Hepatic stellate cell (primary cell): ENCODE measurements around the gene STK32B.
A peak's percentile ranks its signal among the peaks of the same experiment; 100 is the strongest.
"Not testable (repeated sequence)": the region's sequence is repeated elsewhere in the genome, so short reads cannot be mapped to it uniquely, and the experiment has no call there.

Source experiments
- DNase-seq: peaks from one replicate; pipeline ENCODE4 v3.0.0; 2011; ENCODE audit warnings: low spot score

Gene STK32B

DNA sequence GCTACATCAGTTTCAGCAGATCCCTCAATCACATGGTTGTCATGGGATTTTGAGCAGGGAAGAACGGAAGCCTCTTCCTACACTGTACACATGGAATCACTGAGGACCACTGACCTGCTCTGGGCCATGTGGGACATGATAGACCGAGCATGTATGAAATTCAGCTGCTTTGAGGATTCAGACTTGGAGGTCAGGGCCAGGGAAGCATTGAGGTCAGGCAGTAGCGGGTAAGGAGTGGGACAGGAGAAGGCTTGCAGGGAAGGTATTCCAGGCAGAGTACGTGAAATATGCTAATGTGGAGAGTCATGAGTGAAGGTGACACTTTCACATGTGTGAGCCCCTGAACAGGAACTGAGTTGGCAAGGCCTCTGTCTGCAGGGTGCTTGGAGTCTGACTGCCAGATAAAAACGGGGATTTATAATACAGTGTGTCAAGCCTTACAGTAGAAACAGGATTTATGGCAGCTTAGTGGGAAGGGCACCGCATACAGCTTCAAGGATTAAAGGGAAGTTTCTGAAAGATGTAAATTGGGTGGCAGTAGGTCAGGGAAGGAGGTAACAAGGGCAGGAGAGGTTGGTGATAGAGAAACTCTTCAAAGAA lies 111.7 kb downstream of the STK32B start:
- DNase-seq: no peak

DNA sequence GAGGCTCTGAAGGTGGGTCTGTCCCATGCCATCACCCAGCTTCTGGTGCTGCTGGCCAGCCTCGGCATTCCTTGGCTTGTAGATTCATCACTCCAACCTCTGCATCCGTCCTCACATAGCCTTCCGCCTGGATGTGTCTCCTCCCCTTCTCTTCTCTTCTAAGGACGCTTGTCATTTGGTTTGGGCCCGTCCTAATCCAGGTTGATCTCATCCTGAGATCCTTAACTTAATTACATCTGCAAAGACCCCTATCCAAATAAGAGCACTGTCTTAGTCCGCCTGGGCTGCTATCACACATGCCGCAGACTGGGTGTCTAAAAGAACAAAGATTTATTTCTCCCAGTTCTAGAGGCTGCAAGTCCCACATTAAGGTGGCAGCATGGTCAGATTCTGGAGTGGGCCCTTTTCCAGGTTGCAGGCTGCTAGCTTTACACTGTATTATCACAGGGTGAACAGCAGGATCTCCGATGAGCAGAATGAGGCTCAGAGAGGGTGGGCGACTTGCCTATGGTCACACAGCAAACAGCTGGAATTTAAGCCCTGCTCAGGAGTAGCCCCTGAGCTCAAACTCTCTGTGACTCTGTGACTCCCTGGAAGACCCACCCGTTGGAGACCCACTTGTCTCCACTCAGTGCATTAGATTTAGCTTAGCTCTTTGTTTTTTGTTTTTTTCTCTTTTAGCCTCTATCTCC lies 113.1 kb downstream of the STK32B start:
- DNase-seq: no peak

DNA sequence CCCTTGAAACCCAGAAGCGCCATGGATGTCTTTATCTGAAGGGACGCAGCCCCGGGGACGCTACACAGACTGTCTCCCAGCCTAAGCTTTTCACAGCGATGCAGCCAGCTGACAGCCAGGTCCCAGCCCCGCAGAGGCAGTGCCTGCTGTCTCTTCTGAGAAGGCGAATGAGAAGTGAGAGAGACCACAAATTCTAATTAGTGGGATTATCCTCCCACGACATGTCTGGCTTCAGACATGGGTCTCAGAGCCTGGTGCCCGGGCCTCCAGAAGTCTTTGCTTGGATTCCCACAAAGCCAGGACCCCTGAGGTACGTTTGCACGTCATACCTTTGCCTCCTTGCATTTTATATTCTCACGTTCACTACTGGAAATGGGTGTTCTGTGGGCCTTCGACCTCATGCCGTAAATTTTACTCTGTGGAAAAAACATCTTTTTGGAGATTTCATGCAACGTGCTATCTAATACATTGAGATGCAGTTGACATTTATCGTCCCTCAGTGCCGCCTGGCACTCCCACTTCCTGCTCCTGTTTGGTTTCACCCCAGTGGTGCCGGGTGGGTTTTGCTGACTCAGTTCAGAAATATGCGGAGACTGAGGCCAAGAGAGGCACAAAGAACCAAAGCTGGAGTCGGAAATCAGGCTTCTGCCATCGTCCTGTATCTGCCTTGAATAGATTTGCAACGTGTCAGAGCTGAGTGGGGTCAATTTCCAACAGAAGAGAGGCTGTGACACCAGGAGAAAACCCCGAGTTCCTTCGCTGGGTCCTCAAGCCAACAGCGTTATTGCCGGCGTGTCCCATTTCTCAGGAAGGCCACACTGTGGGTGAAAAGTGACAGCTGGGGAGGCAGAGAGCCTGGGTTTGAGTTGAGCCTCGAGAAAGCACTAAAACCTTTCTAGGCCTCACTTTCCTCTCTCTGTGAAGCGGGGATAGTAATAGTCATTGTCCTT lies 114.4 kb downstream of the STK32B start:
- DNase-seq: peak; percentile 21

DNA sequence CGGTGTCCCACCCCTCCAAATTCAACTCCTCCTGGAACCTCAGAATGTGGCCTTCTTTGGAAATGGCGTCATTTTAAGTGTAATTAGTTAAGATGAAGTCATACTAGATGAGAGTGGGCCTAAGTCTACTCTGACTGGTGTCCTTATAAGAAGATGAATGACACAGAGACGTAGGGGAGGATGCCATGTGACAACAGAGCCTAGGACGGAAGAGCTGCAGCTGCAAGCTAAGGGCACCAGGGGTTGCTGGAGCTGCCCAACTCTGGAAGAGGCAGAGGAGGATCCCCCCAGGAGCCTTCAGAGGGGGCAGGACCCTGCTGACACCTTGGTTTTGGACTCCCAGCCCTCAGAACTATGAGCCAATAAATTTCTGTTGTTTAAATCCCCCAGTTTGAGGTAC lies 115.1 kb downstream of the STK32B start:
- DNase-seq: no peak

DNA sequence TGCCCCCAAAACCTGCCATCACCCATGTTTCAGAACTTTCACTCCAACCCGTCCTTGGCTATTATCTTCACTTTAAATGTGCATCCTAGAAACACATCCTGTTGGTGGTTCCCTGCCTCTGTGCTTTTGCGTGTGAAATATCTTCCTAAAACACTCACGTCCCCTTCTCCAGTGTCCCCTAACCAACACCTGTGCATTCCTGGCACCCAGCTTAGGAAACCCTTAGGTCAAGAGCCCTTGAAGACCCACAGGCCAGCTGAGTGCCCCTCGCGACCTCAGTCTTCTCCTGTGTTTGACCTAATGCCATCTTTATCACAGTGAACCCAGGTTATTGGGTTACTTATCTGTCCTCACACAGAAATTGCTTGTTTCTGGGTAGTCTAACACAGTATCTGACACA lies 117.6 kb downstream of the STK32B start:
- no peak for DNase-seq

DNA sequence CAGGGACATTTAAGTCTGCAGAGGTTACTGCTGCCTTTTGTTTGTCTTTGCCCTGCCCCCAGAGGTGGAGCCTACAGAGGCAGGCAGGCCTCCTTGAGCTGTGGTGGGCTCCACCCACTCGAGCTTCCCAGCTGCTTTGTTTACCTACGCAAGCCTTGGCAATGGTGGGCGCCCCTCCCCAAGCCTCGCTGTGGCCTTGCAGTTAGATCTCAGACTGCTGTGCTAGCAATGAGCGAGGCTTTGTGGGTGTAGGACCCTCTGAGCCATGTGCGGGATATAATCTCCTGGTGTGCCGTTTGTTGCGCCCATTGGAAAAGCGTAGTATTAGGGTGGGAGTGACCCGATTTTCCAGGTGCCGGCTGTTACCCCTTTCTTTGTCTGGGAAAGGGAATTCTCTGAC lies 124.6 kb downstream of the STK32B start:
- not testable (repeated sequence) for DNase-seq

DNA sequence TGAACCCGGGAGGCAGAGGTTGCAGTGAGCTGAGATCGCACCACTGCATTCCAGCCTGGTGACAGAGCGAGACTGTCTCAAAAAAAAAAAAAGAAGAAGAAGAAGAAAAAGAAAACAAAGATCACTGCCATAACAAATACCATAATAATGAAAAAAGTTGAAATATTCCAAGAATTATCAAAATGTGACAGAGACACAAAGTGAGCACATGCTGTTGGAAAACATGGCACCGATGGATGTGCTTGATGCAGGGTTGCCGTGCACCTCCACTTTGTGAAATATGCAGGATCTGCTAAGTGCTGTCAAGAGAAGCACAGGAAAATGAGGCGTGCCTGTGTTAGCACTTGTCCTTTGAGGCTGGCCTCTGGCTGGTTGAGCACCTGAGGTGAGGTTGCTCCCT lies 133.3 kb downstream of the STK32B start:
- no peak for DNase-seq

DNA sequence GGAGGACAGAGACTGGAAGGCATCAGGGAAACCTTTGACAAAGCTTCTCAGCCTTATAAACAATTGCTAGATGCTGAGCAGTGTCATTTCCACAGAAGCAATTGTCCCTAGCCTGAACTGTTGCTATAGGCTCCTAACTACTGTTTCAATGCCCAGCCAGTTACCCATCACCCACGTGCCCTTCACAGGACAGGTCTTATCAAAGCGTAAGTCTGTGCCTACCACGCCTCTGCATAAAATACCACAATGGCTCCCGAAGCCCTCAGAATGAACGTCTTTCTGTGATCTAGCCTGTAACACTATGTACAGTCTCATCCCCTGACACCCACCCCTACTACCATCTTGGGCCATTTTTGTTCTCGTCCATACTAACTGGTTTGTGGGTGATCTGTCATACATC lies 134.3 kb downstream of the STK32B start:
- DNase-seq: no peak

DNA sequence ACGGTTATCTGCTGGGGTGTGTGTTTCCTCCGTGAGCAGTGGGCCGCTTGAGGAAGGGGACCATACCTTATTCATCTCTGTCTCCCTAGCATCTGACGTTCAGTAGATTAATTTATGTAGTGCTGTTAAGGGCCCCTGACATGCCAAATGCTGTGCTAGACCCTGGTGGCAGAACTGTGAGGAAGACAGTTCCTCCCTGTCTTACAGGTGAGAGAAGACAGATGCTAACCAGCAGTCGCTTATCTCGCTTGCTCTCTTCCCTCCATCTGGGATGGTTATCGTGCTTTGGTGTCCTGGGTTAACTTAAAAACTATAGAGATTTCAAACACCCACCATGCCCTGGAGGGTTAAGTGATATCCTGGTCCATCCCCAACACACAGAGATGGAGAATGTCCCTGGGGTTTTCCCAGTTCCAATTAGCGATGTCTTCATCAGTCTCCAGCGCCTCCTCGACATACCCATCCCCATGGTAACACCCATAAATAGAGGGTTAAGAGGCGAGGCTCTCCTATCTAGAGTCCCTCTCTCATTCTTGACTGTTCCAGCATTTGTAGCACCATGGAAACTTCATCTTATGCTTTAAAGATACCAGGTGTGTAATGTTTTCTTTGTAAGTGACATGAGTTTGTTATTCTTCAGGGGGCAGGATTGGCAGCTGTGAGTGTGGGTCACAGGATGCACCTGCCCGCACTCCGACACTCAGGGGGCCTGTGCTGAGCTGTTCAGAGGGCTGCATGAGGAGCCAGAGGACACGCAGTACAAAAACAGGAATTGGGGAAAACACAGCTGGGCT lies 135.2 kb downstream of the STK32B start:
- DNase-seq: no peak

DNA sequence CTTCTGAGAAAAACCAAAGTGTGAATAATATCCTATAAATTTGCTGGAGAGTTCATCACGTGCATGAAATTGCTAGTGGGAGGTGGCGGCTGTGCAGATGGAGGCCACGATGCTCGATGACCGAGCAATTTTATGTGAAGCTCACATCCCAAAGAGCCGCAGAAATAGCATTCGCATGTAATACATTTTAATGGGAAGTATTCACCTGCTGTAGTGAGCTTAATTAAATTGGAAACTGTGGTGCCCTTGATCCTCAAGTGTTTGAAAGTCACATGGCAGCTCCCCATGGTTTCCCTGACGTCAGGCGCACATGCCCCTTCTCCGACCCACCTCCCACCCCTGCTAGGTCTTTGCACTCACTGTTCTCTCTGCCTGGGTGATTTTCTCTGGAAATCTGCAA lies 136.8 kb downstream of the STK32B start:
- no peak for DNase-seq

DNA sequence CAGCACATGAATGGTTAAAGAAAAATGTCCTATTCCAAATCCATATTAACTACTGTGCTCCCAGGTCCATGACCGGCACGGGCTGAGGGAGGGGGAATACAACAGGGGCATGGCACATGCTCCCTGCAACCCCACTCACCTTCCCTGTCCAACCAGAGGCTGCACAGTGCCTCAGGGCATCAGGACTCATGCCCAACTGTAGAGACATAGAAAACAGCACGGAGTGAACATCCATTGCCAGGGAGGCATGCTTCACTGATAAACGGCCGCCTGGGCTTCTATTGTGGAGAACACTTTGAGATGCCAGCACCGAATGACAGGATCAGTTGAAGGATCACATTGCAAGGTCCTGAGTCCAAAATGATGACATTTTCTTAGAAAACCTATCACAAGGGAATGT lies 140.6 kb downstream of the STK32B start:
- DNase-seq: no peak

DNA sequence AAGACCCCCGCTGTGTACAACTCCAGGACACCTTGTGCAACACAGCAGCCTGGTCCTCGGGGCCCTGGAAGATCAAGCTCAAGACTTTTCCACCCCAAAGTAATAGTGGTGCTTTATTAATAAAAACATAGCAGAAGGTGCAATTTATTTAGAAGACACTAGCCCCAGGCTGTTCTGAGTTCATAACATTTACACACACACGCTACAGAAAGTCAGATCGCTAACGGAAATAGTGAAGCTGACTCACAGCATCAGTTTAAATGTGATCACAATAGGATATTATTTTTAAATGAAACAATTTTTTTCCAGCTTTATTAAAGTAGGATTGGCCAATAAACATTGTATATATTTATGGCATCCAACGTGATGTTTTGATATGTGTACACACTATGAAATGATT lies 141.0 kb downstream of the STK32B start:
- no peak for DNase-seq

DNA sequence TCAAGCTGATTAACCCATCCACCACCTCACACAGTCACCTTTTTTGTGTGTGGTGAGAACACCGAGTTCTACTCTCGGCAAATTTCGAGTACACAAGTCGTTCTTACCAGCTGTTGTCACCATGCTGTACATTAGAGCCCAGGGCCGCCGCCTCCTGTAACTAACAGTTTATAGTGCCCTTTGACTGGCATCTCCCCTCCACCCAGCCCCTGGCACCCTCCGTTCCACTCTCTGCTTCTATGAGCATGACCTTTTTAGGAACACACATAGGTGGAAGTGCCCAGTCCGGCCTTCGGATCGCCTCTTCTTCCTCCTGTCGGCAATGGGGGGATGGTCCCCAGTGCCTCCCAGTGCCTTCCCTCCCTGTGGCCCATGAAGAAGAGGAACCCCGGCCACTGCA lies 141.4 kb downstream of the STK32B start:
- DNase-seq: no peak

DNA sequence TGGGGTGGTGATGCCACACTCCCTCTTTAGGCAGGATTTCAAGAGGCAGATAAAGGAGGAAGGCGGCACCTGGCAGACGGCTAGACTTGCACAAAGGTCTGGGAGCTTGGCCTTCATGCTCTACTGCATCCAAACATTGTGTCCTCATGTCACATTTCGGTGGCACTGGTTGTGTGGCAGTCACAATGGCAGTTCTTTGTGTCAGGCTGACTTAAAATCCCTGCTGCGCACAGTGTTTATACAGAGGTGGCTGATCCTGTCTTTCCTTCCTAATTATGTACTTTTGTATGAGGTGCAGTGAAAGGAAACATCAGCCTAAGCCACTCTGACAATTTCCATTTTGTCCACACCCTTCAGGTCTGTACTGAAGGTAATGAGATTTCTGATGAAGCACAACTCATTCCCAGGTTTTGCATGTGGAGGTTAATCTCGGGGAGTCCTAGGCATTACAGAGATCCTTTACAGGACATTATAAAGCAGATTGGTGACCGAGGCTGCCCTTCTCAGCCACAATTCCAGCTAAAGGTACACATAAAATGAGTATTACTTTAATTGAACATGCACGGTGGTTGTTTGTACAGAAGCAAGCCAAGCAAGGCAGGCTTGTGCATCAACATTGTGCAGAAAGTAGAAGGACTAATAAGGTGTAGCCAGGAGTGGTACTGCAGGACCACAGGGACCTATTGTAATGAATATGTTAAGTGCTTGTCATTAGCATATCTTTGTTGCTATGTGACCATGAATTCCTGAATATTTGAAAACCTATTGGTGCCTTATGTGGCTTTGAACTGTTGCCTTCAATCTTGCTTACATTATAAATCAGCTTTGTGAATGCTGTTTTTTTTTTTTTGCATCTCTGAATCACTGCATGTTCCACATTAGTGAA lies 147.6 kb downstream of the STK32B start:
- no peak for DNase-seq

DNA sequence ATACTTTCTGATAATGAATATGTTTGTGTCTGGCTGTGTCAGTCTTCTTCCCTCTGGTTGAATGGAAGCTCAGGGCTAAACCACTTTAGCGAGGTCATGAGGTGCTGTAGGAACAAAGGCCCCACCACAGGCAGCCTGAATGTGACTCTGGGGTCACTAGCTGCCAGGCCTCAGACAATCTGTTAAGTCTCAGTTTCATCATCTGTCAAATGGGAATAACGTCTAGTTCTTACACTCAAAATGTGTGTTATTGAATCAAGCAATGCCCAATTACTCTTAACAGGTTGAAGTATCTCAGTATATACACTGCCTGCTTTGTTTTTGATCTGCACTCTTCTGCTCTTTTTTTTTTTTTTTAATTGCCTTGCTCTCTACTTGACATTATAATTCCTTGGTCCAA lies 148.6 kb downstream of the STK32B start:
- DNase-seq: no peak

DNA sequence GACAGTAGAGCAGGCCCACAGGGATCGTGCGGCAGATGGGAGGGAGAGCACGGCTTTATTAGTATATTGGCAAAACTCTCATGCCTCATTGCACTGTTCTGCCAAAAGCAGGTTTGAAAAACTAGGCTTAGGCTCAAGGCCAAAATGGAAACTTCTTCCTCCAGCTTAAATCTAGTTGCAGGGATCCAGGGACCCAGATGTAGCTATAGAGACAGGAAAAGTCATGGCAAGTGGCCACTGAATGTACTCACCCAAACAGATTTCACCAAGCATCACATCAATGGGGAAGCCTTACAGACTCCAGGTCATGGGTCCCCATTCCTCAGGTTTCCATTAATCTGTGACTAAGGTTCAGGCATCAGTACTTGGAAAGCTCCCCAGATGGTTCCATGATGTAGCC lies 149.2 kb downstream of the STK32B start:
- no peak for DNase-seq

DNA sequence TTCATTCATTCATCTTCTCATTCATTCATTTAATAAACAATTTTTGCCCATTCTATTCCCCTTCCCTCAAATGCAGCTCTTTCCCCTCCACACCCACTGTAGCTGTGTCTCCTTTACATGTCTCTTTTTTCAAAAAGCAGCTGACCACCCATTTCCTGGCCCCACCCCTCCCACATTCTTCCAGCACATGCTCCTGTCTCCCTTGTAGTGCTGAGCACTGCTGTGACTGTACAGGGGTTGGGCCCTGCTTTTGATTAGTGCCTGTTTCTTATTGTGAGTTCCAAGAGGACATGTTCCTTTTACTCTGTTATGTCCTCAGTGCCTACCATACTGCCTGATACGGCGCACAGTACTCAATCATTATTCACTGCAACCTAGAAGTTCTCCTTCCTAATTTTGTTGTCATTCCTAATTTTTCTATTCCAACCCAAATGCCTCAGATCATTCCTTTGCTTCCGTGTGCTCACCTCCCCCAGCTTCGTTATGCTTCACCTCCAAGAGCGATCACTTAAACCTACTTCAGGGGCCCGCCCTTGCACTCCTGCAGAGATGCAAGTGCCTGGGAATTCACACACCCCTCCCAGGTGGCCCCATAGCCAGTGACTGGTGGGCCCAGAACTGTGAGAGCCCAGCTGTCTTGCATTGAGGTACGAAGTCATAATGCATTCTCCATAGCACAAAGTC lies 152.2 kb downstream of the STK32B start:
- DNase-seq: no peak

DNA sequence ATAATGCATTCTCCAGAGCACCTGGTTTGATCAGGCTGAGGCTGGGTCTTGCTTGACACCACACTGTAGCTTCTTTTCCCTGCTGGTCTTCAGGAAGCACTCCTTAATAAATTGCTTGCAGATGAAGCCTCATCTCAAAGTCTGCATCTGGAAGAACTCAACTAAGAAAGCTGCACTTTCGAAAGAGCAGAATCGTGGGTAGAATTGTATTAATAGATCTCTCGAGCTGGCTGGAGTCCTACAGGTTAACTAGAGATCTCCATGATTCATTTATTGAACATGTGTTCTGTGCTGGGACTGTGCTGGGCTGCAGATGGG lies 152.7 kb downstream of the STK32B start:
- DNase-seq: no peak

DNA sequence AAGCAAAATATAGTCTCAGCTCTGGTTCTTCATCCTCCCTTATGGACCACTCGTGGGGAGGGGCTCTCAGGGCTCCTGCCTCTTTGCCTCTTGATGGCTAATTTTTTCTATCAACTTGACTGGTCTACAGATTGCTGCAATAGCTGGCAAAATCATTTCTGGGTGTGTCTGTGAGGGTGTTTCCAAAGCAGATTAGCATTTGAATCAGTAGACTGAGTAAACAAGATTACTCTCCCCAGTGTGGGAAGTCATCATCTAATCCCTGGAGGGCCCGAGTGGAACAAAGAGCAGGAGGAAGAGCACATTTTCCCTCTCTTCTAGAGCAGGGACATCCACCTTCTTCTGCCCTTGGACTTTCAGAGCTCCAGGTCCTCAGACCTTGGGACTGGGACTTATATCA lies 153.5 kb downstream of the STK32B start:
- DNase-seq: no peak

DNA sequence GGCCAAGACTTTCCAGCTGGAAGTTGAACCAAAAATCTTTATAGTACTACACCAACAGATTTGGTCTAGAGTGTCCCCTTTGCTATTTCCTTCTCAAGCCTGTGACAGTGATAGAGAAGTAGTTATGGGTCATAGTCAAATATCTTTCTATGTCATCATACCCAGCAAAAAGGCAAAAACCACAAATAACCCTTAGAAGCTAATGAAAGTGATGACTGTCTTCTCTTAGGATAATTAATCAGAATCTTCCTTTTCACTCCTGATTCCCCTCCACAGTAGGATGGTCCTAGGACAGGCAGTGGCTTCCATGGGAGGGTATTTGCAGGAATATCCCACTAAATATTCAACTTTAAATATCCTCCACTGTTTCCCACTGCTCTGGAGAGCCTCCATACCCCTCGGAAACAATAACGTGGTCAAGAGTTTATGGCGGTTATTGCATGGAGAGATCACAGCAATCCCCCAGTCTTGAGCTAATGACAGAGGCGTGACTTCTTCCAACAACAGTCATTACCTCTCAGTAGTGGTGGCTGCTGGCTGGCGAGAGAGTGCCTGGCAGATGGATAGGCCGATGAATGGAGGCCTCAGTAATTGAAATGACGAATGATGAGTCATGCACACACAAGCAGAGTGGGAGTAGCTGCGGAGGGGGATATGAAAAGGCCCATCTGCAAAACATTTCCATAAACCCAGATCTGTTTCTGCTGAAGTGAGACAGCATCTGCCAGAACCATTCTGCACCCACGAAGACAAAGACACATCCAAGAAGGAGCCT lies 154.9 kb downstream of the STK32B start:
- DNase-seq: no peak
